Activated CD8-positive, alpha-beta T cell treated with anti-CD3 and anti-CD28 coated beads for 36 hours (primary cell): ENCODE data around the gene IP6K1. TPM values are rescaled to one million over a fixed set of nuclear protein-coding genes. Genes with fewer than 3 reads are reported as not detected.

Experiments used
- ATAC-seq: fragments of 200-7000 bp; cut with Tn5 transposase; one replicate; pipeline ENCODE4 v1.10.0; 2021; ENCODE audit warnings: mild to moderate bottlenecking, moderate library complexity
- CTCF ChIA-PET: fragments of 350-600 bp; sonication (Branson Sonifier 250); formaldehyde crosslinking; loops from one replicate; lab custom pipeline; 2021; ENCODE audit warnings: antibody characterized with exemption; lab: Charles Lee
- POLR2A ChIA-PET: fragments of 350-600 bp; sonication (Branson Sonifier 250); formaldehyde crosslinking; loops from one replicate; lab custom pipeline; 2021; ENCODE audit warnings: antibody characterized with exemption; lab: Charles Lee
- DNase-seq: peaks from one replicate; pipeline ENCODE4 v3.0.0-alpha.2; 2020
- H3K27ac Mint-ChIP-seq: one replicate; pipeline ENCODE4 v1.8.0; 2021; ENCODE audit warnings: mild to moderate bottlenecking, mixed read lengths
- H3K27me3 Mint-ChIP-seq: one replicate; pipeline ENCODE4 v1.8.0; 2021; ENCODE audit warnings: mixed read lengths
- H3K36me3 Mint-ChIP-seq: one replicate; pipeline ENCODE4 v1.8.0; 2021; ENCODE audit warnings: low read depth, mixed read lengths
- H3K4me1 Mint-ChIP-seq: one replicate; pipeline ENCODE4 v1.8.0; 2021; ENCODE audit warnings: low read depth, mixed read lengths
- H3K4me3 Mint-ChIP-seq: one replicate; pipeline ENCODE4 v1.8.0; 2021; ENCODE audit warnings: mild to moderate bottlenecking, moderate library complexity, mixed read lengths
- H3K9me3 Mint-ChIP-seq: one replicate; pipeline ENCODE4 v1.8.0; 2021; ENCODE audit warnings: mixed read lengths
- intact Hi-C: fragments of 100-400 bp; cut with micrococcal nuclease; formaldehyde crosslinking; loops from one replicate; pipeline ENCODE4 v1.10.0; 2022
- total RNA-seq, 2 experiments: library from RNA; stranded (reverse); gene quantifications; one replicate each; pipeline ENCODE4 v1.2.3, GENCODE V29; 2021
- TF ChIP-seq, protein P1 (sequence below): fragments of 200-600 bp; IDR thresholded peaks from one replicate; pipeline ENCODE4 v1.8.0; 2022; ENCODE audit warnings: antibody characterized with exemption, mild to moderate bottlenecking

IP6K1 gene
- total RNA-seq, 2 experiments from 2014 or later, result 23.5 to 24.2 TPM

DNA sequence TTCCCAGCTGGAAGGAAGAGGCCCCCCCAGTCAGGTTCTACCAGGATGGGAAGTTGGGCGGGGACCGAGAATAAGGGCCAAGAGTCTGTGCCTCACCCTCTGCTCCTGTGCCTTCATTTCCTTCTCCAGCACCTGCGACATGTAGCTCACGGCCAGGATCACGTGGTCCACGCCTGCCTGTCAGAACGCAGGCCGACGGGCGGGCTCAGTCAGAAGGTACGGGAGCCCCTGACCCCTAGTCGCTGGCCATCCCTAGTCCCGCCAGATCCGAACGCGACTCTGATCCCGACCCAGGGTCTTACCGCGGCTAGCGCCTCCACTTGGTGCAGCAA, 63.1 kb downstream of the IP6K1 start:
- H3K4me1 Mint-ChIP-seq, result peaks cover 26% of the 10 kb centered on the region
- H3K4me3 Mint-ChIP-seq, result peak overlapping the region; percentile 92
- peaks cover 19% of the 10 kb centered on the region for H3K36me3 Mint-ChIP-seq
- ATAC-seq (peak; percentile 11), DNase-seq (peak; percentile 80)
- POLR2A ChIA-PET, result interaction anchor here (0.9 to 7.6 kb wide), 7 partner anchors 9 to 217 kb away, joined by 3 to 40 read pairs (median 4); partner anchors contain the start of gene RBM6
- TF ChIP-seq, protein P1, sequence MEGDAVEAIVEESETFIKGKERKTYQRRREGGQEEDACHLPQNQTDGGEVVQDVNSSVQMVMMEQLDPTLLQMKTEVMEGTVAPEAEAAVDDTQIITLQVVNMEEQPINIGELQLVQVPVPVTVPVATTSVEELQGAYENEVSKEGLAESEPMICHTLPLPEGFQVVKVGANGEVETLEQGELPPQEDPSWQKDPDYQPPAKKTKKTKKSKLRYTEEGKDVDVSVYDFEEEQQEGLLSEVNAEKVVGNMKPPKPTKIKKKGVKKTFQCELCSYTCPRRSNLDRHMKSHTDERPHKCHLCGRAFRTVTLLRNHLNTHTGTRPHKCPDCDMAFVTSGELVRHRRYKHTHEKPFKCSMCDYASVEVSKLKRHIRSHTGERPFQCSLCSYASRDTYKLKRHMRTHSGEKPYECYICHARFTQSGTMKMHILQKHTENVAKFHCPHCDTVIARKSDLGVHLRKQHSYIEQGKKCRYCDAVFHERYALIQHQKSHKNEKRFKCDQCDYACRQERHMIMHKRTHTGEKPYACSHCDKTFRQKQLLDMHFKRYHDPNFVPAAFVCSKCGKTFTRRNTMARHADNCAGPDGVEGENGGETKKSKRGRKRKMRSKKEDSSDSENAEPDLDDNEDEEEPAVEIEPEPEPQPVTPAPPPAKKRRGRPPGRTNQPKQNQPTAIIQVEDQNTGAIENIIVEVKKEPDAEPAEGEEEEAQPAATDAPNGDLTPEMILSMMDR, result no peak
- CTCF ChIA-PET, result interaction anchor here (1.3 to 1.4 kb wide), 3 partner anchors 21 to 183 kb away, joined by 5 read pairs; partner anchors contain the start of gene INKA1
- intact Hi-C loops, result no loop called here
- H3K27me3 Mint-ChIP-seq, result no peaks in the 10 kb centered on the region
- H3K27ac Mint-ChIP-seq, result peak overlapping the region; percentile 97
- H3K9me3 Mint-ChIP-seq, result no peaks in the 10 kb centered on the region

- DNase-seq (no peak), ATAC-seq (no peak)
- H3K27me3 Mint-ChIP-seq, result no peaks in the 10 kb centered on the region
- H3K27ac Mint-ChIP-seq, result peak overlapping the region; percentile 97
- ChIA-PET POLR2A (interaction anchor here (0.7 to 7.6 kb wide), 6 partner anchors 11 to 89 kb away, joined by 3 to 40 read pairs (median 4); partner anchors contain the start of gene INKA1), CTCF (interaction anchor here (1.4 kb wide), 1 partner anchor 183 kb away, joined by 5 read pairs; no protein-coding TSS in a partner anchor)
- peak overlapping the region; percentile 92 for H3K4me3 Mint-ChIP-seq
- intact Hi-C loops, result no loop called here
- peaks cover 26% of the 10 kb centered on the region for H3K4me1 Mint-ChIP-seq
- TF ChIP-seq, protein P1, result no peak
- peaks cover 17% of the 10 kb centered on the region for H3K36me3 Mint-ChIP-seq
- H3K9me3 Mint-ChIP-seq, result no peaks in the 10 kb centered on the region
Measured at GRCh38 chr3:49722896-49723295, 63.4 kb downstream of the IP6K1 start.

DNA sequence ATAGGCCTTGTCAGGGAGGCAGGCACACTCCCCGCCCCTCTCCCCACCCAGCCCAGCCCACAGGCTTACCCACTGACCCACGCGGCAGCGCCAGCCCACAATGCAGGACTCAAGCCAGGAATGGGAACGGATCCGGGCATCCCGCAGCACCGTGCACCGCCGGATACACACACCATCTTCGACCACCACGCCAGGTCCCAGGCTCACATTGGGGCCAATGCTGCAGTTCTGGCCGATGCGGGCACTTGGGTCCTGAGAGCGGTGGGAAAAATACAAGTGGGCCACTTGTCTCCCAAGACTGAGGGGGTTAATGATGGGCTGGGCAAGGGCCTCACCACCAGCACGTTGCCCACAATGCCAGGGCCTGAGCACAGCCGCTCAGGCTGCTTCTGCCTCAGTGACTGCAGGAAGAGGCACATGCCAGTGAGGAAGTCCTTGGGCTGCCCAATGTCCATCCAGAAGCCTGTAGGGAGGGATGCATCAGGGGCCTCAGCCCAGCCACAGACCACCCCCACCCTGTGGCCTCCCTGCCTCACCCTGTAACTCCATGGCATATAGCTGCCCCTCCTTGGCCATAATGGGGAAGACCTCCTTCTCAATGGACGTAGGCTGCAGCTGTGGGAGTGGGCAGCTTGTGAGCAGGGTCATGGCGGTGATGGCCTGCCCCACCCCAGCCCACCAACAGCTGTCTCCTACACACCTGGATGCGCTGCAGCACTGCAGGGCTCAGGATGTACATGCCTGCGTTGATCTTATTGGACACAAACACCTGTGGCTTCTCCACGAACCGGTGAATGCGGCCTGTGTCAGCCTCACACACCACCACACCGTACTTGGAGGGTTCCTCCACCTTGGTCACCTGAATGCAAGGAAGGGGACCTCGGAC, 64.2 kb downstream of the IP6K1 start:
- H3K27me3 Mint-ChIP-seq, result no peaks in the 10 kb centered on the region
- H3K4me3 Mint-ChIP-seq, result peak overlapping the region; percentile 92
- ChIA-PET POLR2A (interaction anchor here (0.5 to 7.6 kb wide), 6 partner anchors 10 to 117 kb away, joined by 3 to 40 read pairs (median 4); partner anchors contain the start of gene INKA1), CTCF (interaction anchor here (1.0 kb wide), 1 partner anchor 21 kb away, joined by 3 read pairs; no protein-coding TSS in a partner anchor)
- TF ChIP-seq, protein P1, result no peak
- intact Hi-C loops, result no loop called here
- H3K4me1 Mint-ChIP-seq, result peaks cover 26% of the 10 kb centered on the region
- peaks cover 13% of the 10 kb centered on the region for H3K36me3 Mint-ChIP-seq
- H3K9me3 Mint-ChIP-seq, result no peaks in the 10 kb centered on the region
- DNase-seq (no peak), ATAC-seq (no peak)
- peak overlapping the region; percentile 97 for H3K27ac Mint-ChIP-seq

GRCh38 chr3:49721596-49721895, 64.8 kb downstream of the IP6K1 start:
- ATAC-seq, result no peak
- Mint-ChIP-seq H3K27ac (no peak overlapping the region), H3K4me3 (no peak overlapping the region), H3K36me3 (peaks cover 13% of the 10 kb centered on the region), H3K9me3 (no peaks in the 10 kb centered on the region), H3K27me3 (no peaks in the 10 kb centered on the region), H3K4me1 (peaks cover 26% of the 10 kb centered on the region)
- TF ChIP-seq, protein P1, result no peak
- no peak for DNase-seq
- ChIA-PET POLR2A (interaction anchor here (0.5 to 7.6 kb wide), 5 partner anchors 8 to 117 kb away, joined by 3 to 40 read pairs (median 4); no protein-coding TSS in a partner anchor), CTCF (interaction anchor here (1.0 to 3.3 kb wide), 2 partner anchors 20 to 118 kb away, joined by 3 to 13 read pairs; no protein-coding TSS in a partner anchor)
- intact Hi-C loops, result no loop called here
